HG03442 (cell line): ENCODE measurements around the gene UACA.

Experiments used
- ATAC-seq: cut with Tn5 transposase; IDR thresholded peaks from one replicate; pipeline ENCODE4 v1.9.1; 2021; ENCODE audit warnings: mild to moderate bottlenecking, moderate library complexity; ENCODE audit not compliant: unreplicated experiment

The UACA gene

GRCh38 chr15:70788114-70789049 is 25.0 kb upstream of the UACA start:
- ATAC-seq, result no peak

GRCh38 chr15:70786996-70787395 is 23.6 kb upstream of the UACA start:
- ATAC-seq, result no peak

GRCh38 chr15:70783610-70784022 is 20.3 kb upstream of the UACA start:
- no peak for ATAC-seq

- no peak for ATAC-seq
Measured at GRCh38 chr15:70783041-70783440, 19.7 kb upstream of the UACA start.

GRCh38 chr15:70781236-70781635 is 17.9 kb upstream of the UACA start:
- ATAC-seq, result no peak

GRCh38 chr15:70778258-70779076 is 15.1 kb upstream of the UACA start:
- no peak for ATAC-seq

- ATAC-seq, result no peak
Measured at GRCh38 chr15:70777170-70777926, 14.0 kb upstream of the UACA start.

- ATAC-seq, result no peak
Measured at GRCh38 chr15:70775160-70775559, 11.8 kb upstream of the UACA start.

- ATAC-seq, result no peak
Measured at GRCh38 chr15:70772402-70772801, 9.0 kb upstream of the UACA start.

- no peak for ATAC-seq
Measured at GRCh38 chr15:70770863-70771262, 7.5 kb upstream of the UACA start.

- no peak for ATAC-seq
Measured at GRCh38 chr15:70768257-70768883, 5.0 kb upstream of the UACA start.

GRCh38 chr15:70767667-70768066 is 4.3 kb upstream of the UACA start:
- no peak for ATAC-seq

- ATAC-seq, result no peak
Measured at GRCh38 chr15:70766597-70766996, 3.2 kb upstream of the UACA start.

- no peak for ATAC-seq
Measured at GRCh38 chr15:70765504-70766281, 2.3 kb upstream of the UACA start.

- no peak for ATAC-seq
Measured at GRCh38 chr15:70763950-70764730, 782 bp upstream of the UACA start.

GRCh38 chr15:70762469-70763119 is 764 bp downstream of the UACA start:
- ATAC-seq, result peak; percentile 6

- no peak for ATAC-seq
Measured at GRCh38 chr15:70761931-70762468, 1.4 kb downstream of the UACA start.

- no peak for ATAC-seq
Measured at GRCh38 chr15:70761046-70761445, 2.3 kb downstream of the UACA start.
